ENCODE data around the gene AUH. TPM values are rescaled to one million over a fixed set of nuclear protein-coding genes. Genes with fewer than 3 reads are reported as not detected.

AUH gene
- total and polyA plus RNA-seq, 10 of the 15 experiments (the other 5 are each of a cell fraction or from before 2014, with no cell fraction given), result 1.7 to 7.3 (median 4.6) TPM

DNA sequence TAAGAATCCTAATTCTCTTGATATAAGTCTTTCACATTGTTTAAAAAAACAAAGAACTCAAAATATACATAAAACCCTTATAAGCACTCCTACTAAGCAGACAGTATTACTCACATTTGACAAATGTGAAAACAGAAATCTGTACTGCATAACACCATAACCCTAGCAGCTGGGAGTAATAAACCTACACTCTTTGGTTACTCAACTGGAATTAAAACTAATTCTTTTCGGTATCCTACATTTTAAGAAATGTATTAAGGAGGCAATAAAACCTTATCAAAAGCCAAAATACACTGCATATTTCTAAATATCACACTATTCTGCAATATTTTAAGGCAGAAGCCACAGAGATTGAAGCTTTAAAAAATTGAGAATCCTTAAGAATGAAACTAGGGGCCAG is 6.8 kb downstream of the AUH start:
- no peaks in the 10 kb centered on the region for H3K9me3 ChIP-seq (replicated peaks; ENCODE audit: control insufficient read depth, insufficient read depth, low read length)
- H3K27me3 ChIP-seq (replicated peaks in 1 of 2; ENCODE audit: control insufficient read depth in 2 of 2, insufficient read depth in 2 of 2, low read length in 1 of 2), result no peaks in the 10 kb centered on the region
- ChIA-PET POLR2A (no interaction called here), CTCF (interaction anchor here (0.6 to 0.7 kb wide), 2 partner anchors 10 to 31 kb away, joined by 3 read pairs; no protein-coding TSS in a partner anchor), SMC1A (ENCODE audit: uncharacterized antibody, unreplicated experiment) (interaction anchor here (1.2 kb wide), 1 partner anchor 9 kb away, joined by 3 read pairs; no protein-coding TSS in a partner anchor), RAD21 (ENCODE audit: unreplicated experiment) (no interaction called here)
- 96% methylated on average over 1 of the region's 1 CpG for WGBS (ENCODE audit: insufficient coverage, insufficient replicate concordance, low lambda C conversion rate, missing lambda C conversion rate)
- H3K9ac ChIP-seq (ENCODE audit: control insufficient read depth, insufficient read depth, low read length), result no peak overlapping the region
- no peaks in the 10 kb centered on the region for H4K20me1 ChIP-seq (ENCODE audit: control insufficient read depth, insufficient read depth)
- no TSS peak for BruUV-seq (replicated peaks)
- H3K4me3 ChIP-seq, result no peak overlapping the region
- H3K27ac ChIP-seq (ENCODE audit: control insufficient read depth, insufficient read depth), result no peak overlapping the region
- intact Hi-C loops (cut with micrococcal nuclease; ENCODE audit: unreplicated experiment) (loop anchor here (5.0 to 10.0 kb wide), 2 partner anchors 67 to 160 kb away; partner anchors contain the start of gene NFIL3), in situ Hi-C loops (cut with MboI) (no loop called here)
- peaks cover 2 to 4% of the 10 kb centered on the region in 2 experiments; a peak in 2 of 4 replicates for H3K36me3 ChIP-seq (ENCODE audit: control insufficient read depth in 2 of 2, insufficient read depth in 2 of 2, low read length in 1 of 2)
- DNase-seq (ENCODE audit: low read depth, low spot score) (no peak), ATAC-seq (no peak), FAIRE-seq (no peak)
- H2AFZ ChIP-seq (ENCODE audit: control insufficient read depth, low read depth, low read length), result no peak overlapping the region
- H3K4me1 ChIP-seq (ENCODE audit: control insufficient read depth, insufficient read depth, low read length), result peaks cover 15% of the 10 kb centered on the region; the same call in 1 of the 2 replicates
- H3K79me2 ChIP-seq (ENCODE audit: control insufficient read depth, insufficient read depth, low read length), result peaks cover 4% of the 10 kb centered on the region
- H3K4me2 ChIP-seq (ENCODE audit: control insufficient read depth, insufficient read depth), result no peak overlapping the region
- TF ChIP-seq ATF7 (IDR thresholded peaks at IDR 0.05; ENCODE audit: low read depth) (no peak), RAD51 (IDR thresholded peaks at IDR 0.05) (no peak), MYB (IDR thresholded peaks at IDR 0.05; ENCODE audit: borderline replicate concordance, low read depth, low read length) (no peak), HDGF (IDR thresholded peaks at IDR 0.05) (no peak)
- TF ChIP-seq, protein P1, sequence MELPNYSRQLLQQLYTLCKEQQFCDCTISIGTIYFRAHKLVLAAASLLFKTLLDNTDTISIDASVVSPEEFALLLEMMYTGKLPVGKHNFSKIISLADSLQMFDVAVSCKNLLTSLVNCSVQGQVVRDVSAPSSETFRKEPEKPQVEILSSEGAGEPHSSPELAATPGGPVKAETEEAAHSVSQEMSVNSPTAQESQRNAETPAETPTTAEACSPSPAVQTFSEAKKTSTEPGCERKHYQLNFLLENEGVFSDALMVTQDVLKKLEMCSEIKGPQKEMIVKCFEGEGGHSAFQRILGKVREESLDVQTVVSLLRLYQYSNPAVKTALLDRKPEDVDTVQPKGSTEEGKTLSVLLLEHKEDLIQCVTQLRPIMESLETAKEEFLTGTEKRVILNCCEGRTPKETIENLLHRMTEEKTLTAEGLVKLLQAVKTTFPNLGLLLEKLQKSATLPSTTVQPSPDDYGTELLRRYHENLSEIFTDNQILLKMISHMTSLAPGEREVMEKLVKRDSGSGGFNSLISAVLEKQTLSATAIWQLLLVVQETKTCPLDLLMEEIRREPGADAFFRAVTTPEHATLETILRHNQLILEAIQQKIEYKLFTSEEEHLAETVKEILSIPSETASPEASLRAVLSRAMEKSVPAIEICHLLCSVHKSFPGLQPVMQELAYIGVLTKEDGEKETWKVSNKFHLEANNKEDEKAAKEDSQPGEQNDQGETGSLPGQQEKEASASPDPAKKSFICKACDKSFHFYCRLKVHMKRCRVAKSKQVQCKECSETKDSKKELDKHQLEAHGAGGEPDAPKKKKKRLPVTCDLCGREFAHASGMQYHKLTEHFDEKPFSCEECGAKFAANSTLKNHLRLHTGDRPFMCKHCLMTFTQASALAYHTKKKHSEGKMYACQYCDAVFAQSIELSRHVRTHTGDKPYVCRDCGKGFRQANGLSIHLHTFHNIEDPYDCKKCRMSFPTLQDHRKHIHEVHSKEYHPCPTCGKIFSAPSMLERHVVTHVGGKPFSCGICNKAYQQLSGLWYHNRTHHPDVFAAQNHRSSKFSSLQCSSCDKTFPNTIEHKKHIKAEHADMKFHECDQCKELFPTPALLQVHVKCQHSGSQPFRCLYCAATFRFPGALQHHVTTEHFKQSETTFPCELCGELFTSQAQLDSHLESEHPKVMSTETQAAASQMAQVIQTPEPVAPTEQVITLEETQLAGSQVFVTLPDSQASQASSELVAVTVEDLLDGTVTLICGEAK (IDR thresholded peaks at IDR 0.05; ENCODE audit: borderline replicate concordance), result no peak
- TF ChIP-seq, protein P2, sequence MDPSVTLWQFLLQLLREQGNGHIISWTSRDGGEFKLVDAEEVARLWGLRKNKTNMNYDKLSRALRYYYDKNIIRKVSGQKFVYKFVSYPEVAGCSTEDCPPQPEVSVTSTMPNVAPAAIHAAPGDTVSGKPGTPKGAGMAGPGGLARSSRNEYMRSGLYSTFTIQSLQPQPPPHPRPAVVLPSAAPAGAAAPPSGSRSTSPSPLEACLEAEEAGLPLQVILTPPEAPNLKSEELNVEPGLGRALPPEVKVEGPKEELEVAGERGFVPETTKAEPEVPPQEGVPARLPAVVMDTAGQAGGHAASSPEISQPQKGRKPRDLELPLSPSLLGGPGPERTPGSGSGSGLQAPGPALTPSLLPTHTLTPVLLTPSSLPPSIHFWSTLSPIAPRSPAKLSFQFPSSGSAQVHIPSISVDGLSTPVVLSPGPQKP (IDR thresholded peaks at IDR 0.05; ENCODE audit: low read depth, low read length), result no peak
